Right lobe of liver (tissue), 6 donors: ENCODE results near the gene PRRC1. TPM values are rescaled to one million over a fixed set of nuclear protein-coding genes. Genes with fewer than 3 reads are reported as not detected.

Experiments used
- ATAC-seq, 4 donors: fragments of 200-7000 bp; cut with Tn5 transposase; one replicate each; pipeline ENCODE4 v1.9.1; 2020; ENCODE audit warnings: mild to moderate bottlenecking in 4 of 4, moderate library complexity in 4 of 4
- DNase-seq, 3 donors: peaks; one replicate each; pipeline ENCODE4 v3.0.0-alpha.2; 2020
- H3K27ac ChIP-seq, 3 donors: fragments of 200-600 bp; one replicate each; pipeline ENCODE4 v1.8.0; 2022
- H3K27me3 ChIP-seq, 2 donors: fragments of 200-600 bp; one replicate each; pipeline ENCODE4 v1.8.0; 2022
- H3K36me3 ChIP-seq, 4 donors: fragments of 200-600 bp; sonication (generic) in 1 of 4; one replicate each; pipeline versions ENCODE4 v1.5.1 to v1.8.0; 2017 to 2022; ENCODE audit warnings: control low read depth in 1 of 4
- H3K4me1 ChIP-seq, 4 donors: fragments of 200-600 bp; sonication (generic) in 1 of 4; one replicate each; pipeline versions ENCODE4 v1.5.1 to v1.8.0; 2017 to 2022; ENCODE audit warnings: control low read depth in 1 of 4
- H3K4me3 ChIP-seq, 3 donors: fragments of 200-600 bp; one replicate each; pipeline ENCODE4 v1.8.0; 2022
- H3K9me3 ChIP-seq, 4 donors: fragments of 200-600 bp; sonication (generic) in 1 of 4; one replicate each; pipeline versions ENCODE4 v1.5.1 to v1.8.0; 2017 to 2022; ENCODE audit warnings: control low read depth in 1 of 4
- POLR2A ChIP-seq: fragments of 450-650 bp; IDR thresholded peaks from one replicate; pipeline ENCODE4 v1.6.1; 2017; ENCODE audit warnings: antibody characterized with exemption, mild to moderate bottlenecking
- WGBS: methylation state at CpG from one replicate; pipeline ENCODE4 v1.1.6; 2018; ENCODE audit warnings: low coverage, low lambda C conversion rate; ENCODE audit not compliant: insufficient coverage; ENCODE audit errors: missing lambda C conversion rate; 5-methylcytosine and 5-hydroxymethylcytosine counted together
- intact Hi-C, 2 donors: fragments of 100-400 bp; cut with DNase I; formaldehyde crosslinking; loops; one replicate each; pipeline versions ENCODE4 v1.11.2 to v1.14.1; 2022
- total RNA-seq, 6 experiments: library from RNA; depleted of rRNA in 2 of 6; stranded (reverse); fragments of >200 nt in 2 of 6; fragmentation: NEBNext Ultra II Directional in 3 of 6; extraction: Animal tissue kit (Norgen Biotek cat#: 25700) in 3 of 6; gene quantifications; one replicate each; pipeline versions ENCODE4 v1.1.0 to v1.2.4, GENCODE V29; 2016 to 2023
- TF ChIP-seq, protein P1 (sequence below), 4 donors: fragments of 200-600 bp in 3 of 4; fragments of 450-650 bp in 1 of 4; IDR thresholded peaks; one replicate each; pipeline versions ENCODE4 v1.5.1 to v1.8.0; 2016 to 2022; ENCODE audit warnings: antibody characterized with exemption in 4 of 4, mild to moderate bottlenecking in 2 of 4
- donor health status: DM: no; HTN: yes; CAD: no.
- donor health status: DM: no; HTN: no; CAD: no.
- donor health status: DM: no; HTN: no; CAD: no.
- donor health status: DM: no; HTN: yes; CAD: no.
- donor health status: DM: no; HTN: yes; CAD: no.

PRRC1 gene
- total RNA-seq, 6 experiments from 2014 or later, result 18.5 to 36.9 (median 31.4) TPM

DNA sequence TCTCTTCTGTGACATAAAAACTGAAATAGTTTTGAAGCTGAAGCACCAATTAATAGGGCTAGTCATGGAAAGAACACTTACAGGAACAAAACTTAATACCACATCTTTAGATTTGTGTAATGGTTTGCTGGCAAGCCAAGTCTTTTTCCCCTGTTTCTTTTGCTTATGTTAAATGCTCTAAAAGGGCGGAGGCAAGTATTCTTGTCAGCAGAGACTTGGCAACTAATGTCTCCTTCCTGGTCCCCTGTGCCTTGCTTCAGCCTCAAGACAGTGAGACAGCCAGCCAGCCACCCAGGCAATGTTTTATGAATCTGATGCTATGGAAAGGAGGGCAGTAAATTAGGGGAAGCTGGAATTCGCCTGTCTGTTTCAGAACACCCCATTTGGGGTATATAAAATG lies 45.7 kb downstream of the PRRC1 start:
- Histone ChIP-seq H3K4me3 (no peak overlapping the region), H3K36me3 (no peaks in the 10 kb centered on the region), H3K4me1 (no peaks in the 10 kb centered on the region), H3K9me3 (no peaks in the 10 kb centered on the region), H3K27ac (no peak overlapping the region), H3K27me3 (no peaks in the 10 kb centered on the region)
- 43% methylated on average over 2 of the region's 2 CpGs for WGBS
- TF ChIP-seq, protein P1, sequence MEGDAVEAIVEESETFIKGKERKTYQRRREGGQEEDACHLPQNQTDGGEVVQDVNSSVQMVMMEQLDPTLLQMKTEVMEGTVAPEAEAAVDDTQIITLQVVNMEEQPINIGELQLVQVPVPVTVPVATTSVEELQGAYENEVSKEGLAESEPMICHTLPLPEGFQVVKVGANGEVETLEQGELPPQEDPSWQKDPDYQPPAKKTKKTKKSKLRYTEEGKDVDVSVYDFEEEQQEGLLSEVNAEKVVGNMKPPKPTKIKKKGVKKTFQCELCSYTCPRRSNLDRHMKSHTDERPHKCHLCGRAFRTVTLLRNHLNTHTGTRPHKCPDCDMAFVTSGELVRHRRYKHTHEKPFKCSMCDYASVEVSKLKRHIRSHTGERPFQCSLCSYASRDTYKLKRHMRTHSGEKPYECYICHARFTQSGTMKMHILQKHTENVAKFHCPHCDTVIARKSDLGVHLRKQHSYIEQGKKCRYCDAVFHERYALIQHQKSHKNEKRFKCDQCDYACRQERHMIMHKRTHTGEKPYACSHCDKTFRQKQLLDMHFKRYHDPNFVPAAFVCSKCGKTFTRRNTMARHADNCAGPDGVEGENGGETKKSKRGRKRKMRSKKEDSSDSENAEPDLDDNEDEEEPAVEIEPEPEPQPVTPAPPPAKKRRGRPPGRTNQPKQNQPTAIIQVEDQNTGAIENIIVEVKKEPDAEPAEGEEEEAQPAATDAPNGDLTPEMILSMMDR (IDR thresholded peaks at IDR 0.05), result no peak
- TF ChIP-seq POLR2A, result no peak
- intact Hi-C loops, result loop anchor here in 1 of 2 donors (10.0 kb wide), 1 partner anchor 632 kb away; no protein-coding TSS in a partner anchor
- ATAC-seq, result no peak
- no peak for DNase-seq

- DNase-seq (no peak), ATAC-seq (peak; percentile 85 to 91 (median 87))
- Histone ChIP-seq H3K36me3 (no peaks in the 10 kb centered on the region), H3K4me1 (no peaks in the 10 kb centered on the region), H3K4me3 (no peak overlapping the region), H3K27me3 (no peaks in the 10 kb centered on the region), H3K27ac (no peak overlapping the region), H3K9me3 (no peaks in the 10 kb centered on the region)
- intact Hi-C loops, result loop anchor here in 1 of 2 donors (10.0 kb wide), 1 partner anchor 631 kb away; no protein-coding TSS in a partner anchor
- WGBS, result 41% methylated on average over 2 of the region's 2 CpGs
- no peak for TF ChIP-seq POLR2A
- TF ChIP-seq, protein P1 (IDR thresholded peaks at IDR 0.05), result peak; percentile 65 to 73 (median 68)
These were observed 46.7 kb downstream of the PRRC1 start for GRCh38 chr5:127564002-127564769.

GRCh38 chr5:127565586-127566270 lies 48.3 kb downstream of the PRRC1 start:
- no peaks in the 10 kb centered on the region for H3K36me3 ChIP-seq
- TF ChIP-seq POLR2A, result no peak
- TF ChIP-seq, protein P1 (IDR thresholded peaks at IDR 0.05), result no peak
- no peak for DNase-seq
- ATAC-seq, result no peak
- H3K27me3 ChIP-seq, result no peaks in the 10 kb centered on the region
- H3K9me3 ChIP-seq, result no peaks in the 10 kb centered on the region
- intact Hi-C loops, result loop anchor here in 1 of 2 donors (10.0 kb wide), 1 partner anchor 629 kb away; no protein-coding TSS in a partner anchor
- WGBS, result 78% methylated on average over 1 of the region's 1 CpG
- H3K4me3 ChIP-seq, result no peak overlapping the region
- H3K4me1 ChIP-seq, result no peaks in the 10 kb centered on the region
- no peak overlapping the region for H3K27ac ChIP-seq

- H3K27ac ChIP-seq, result no peak overlapping the region
- H3K27me3 ChIP-seq, result no peaks in the 10 kb centered on the region
- H3K9me3 ChIP-seq, result no peaks in the 10 kb centered on the region
- H3K4me3 ChIP-seq, result no peak overlapping the region
- intact Hi-C loops, result loop anchor here in 1 of 2 donors (10.0 kb wide), 1 partner anchor 628 kb away; no protein-coding TSS in a partner anchor
- ATAC-seq (no peak), DNase-seq (no peak)
- TF ChIP-seq, protein P1 (IDR thresholded peaks at IDR 0.05), result no peak
- no peak for TF ChIP-seq POLR2A
- no peaks in the 10 kb centered on the region for H3K4me1 ChIP-seq
- 34% methylated on average over 7 of the region's 7 CpGs for WGBS
- H3K36me3 ChIP-seq, result no peaks in the 10 kb centered on the region
These were observed 49.8 kb downstream of the PRRC1 start for GRCh38 chr5:127567026-127567768.
